GM13976 (cell line): ENCODE results near the gene PDE11A.

ENCODE experiments used
- DNase-seq: peaks from one replicate; pipeline ENCODE4 v3.0.0; 2012; ENCODE audit warnings: low spot score
- CTCF ChIP-seq: IDR thresholded peaks from 2 replicates; pipeline ENCODE4 v1.5.1; 2012; ENCODE audit warnings: borderline replicate concordance, mild to moderate bottlenecking; ENCODE audit not compliant: insufficient read depth; ENCODE audit errors: extremely low read depth, missing control alignments, control extremely low read depth
- in situ Hi-C: fragments of 300-500 bp; cut with MboI; formaldehyde crosslinking; loops from one replicate; pipeline ENCODE4 v1.12.0; 2022; ENCODE audit warnings: low sequenced_read_pairs, mixed read lengths, inconsistent platforms; ENCODE audit not compliant: unreplicated experiment

The PDE11A gene

GRCh38 chr2:177692042-177692782 lies 380.4 kb downstream of the PDE11A start:
- no peak for DNase-seq
- in situ Hi-C loops, result no loop called here
- TF ChIP-seq CTCF, result no peak

- no peak for TF ChIP-seq CTCF
- in situ Hi-C loops, result no loop called here
- no peak for DNase-seq
Measured at GRCh38 chr2:177691177-177691576, 381.4 kb downstream of the PDE11A start.

- no peak for DNase-seq
- no peak for TF ChIP-seq CTCF
- in situ Hi-C loops, result no loop called here
Measured at GRCh38 chr2:177689623-177690022, 383.0 kb downstream of the PDE11A start.

- in situ Hi-C loops, result no loop called here
- no peak for TF ChIP-seq CTCF
- no peak for DNase-seq
Measured at GRCh38 chr2:177688844-177689243, 383.7 kb downstream of the PDE11A start.

- in situ Hi-C loops, result no loop called here
- no peak for DNase-seq
Measured at GRCh38 chr2:177683661-177684069, 388.9 kb downstream of the PDE11A start.

GRCh38 chr2:177682836-177683660 lies 389.5 kb downstream of the PDE11A start:
- DNase-seq, result no peak
- in situ Hi-C loops, result no loop called here
- TF ChIP-seq CTCF, result no peak

More at GRCh38 chr2:177683661-177684069, 388.9 kb downstream of the PDE11A start:
- no peak for TF ChIP-seq CTCF
